ENCODE measurements around the gene SLC22A23.

DNA sequence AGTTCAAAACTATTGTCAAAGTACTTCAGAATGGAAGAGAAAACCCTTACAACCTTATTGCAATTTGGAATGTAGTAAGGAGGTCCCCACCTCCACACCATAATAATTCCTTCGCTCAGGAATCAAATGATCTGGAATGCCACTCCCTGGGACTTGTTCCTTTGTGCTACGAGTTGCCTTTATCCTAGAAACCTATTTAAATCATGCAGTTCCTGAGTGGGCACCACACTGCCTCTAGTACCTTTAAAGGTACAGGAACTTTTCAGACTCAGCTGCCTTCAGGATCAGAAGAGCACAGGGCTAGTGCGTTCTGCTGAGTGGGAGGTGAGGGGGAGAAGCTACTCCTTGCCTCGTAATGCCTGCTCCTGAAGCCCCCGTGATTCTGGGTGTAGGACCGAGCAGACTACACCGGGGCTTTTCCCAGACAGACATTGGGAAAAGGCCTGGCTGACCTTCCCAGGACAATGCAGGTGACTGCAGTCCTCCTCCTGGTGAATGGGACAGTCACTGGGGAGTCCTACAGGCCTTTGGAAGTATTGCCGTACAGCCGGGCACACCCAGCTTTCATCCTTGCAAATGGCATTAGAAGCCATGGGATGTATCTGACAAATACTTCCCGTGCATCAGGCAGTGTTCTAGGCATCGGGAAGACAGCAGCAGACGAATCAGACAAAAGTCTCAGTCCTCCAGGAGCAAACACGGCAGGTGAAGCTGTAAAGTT is 217.6 kb downstream of the SLC22A23 start:
- TF ChIP-seq, protein P1, sequence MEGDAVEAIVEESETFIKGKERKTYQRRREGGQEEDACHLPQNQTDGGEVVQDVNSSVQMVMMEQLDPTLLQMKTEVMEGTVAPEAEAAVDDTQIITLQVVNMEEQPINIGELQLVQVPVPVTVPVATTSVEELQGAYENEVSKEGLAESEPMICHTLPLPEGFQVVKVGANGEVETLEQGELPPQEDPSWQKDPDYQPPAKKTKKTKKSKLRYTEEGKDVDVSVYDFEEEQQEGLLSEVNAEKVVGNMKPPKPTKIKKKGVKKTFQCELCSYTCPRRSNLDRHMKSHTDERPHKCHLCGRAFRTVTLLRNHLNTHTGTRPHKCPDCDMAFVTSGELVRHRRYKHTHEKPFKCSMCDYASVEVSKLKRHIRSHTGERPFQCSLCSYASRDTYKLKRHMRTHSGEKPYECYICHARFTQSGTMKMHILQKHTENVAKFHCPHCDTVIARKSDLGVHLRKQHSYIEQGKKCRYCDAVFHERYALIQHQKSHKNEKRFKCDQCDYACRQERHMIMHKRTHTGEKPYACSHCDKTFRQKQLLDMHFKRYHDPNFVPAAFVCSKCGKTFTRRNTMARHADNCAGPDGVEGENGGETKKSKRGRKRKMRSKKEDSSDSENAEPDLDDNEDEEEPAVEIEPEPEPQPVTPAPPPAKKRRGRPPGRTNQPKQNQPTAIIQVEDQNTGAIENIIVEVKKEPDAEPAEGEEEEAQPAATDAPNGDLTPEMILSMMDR (IDR thresholded peaks at IDR 0.05) = peak in 1 of 5 experiments; percentile 9
- no peak for TF ChIP-seq POLR2A (IDR thresholded peaks at IDR 0.05)
